SH-SY5Y (cell line): ENCODE data around the gene CDK6.

ENCODE experiments used
- GATA2 ChIP-seq: IDR thresholded peaks from 2 replicates; pipeline ENCODE4 v1.6.1; 2011; ENCODE audit warnings: mild to moderate bottlenecking, low read depth, low read length
- GATA3 ChIP-seq: IDR thresholded peaks from 2 replicates; pipeline ENCODE4 v1.6.1; 2011; ENCODE audit warnings: low read depth, mild to moderate bottlenecking, low read length, moderate library complexity

Gene CDK6

GRCh38 chr7:92836489-92836999 is at the start of gene CDK6:
TSS of gene CDK6 (minus strand) at chr7:92836573. CDS start at chr7:92833323, 3,250 bp downstream.
- TF ChIP-seq GATA3 (no peak), GATA2 (no peak)

GRCh38 chr7:92884218-92884617 is 47.8 kb upstream of the CDK6 start:
- TF ChIP-seq GATA2, result no peak
- no peak for TF ChIP-seq GATA3

DNA sequence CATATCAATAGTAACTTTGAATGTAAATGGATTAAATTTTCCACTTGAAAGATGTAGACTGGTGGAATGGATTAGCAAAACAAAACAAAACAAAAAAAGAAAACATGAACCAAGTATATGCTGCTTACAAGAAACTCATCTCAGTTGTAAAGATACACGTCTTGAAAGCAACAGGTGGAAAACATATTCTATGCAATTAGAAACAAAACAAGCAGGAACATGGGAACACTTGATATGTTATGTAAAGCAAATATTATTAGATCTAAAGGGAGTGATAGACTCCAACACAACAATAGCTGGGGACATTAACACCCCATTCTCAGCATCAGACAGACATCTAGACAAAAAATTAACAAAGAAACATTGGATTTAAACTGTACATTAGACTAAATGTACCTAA is 46.4 kb upstream of the CDK6 start:
- TF ChIP-seq GATA3, result no peak
- no peak for TF ChIP-seq GATA2

GRCh38 chr7:92881091-92881485 is 44.7 kb upstream of the CDK6 start:
- TF ChIP-seq GATA3, result no peak
- TF ChIP-seq GATA2, result no peak

DNA sequence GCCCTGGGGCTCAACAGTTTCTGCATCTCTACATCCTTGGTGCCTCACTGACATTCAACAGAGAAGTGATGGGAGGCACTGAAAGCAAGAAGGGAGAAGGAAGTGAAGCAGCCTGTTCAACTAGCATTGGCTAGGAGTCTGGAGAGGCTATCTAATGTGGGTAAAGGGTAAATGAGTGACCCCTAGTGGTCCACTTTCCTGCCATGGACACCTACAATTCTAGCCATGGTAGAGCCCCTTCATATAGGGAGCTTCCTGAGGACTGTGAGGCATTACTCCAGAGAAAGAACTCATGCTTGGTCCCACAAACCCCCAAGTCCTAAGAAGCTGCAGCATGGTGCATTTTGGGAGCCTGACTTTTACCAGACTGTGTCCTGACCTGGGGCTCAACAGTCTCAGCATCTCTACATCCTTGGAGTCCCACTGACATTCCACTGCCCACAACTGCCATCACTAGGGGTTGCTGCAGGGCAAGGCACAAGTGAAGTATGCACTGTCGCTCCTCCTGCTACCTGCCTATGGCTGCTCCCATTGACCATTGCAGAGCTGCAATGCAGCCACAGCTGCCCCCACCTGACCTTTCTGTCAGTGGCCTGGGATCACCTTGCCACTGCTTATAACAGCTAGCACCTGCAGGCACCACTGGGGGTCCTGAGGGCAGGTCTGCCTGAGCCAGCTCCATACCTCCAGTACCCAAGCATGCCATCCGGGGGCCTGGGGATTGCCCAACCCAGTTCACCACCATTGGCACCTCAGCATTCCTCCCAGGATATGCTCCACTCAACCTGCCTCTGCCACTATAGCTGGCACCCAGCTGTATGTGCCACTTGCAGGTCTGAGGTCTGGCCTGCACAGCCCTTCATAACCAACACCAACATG is 44.1 kb upstream of the CDK6 start:
- TF ChIP-seq GATA2, result no peak
- TF ChIP-seq GATA3, result no peak

GRCh38 chr7:92877367-92877766 is 41.0 kb upstream of the CDK6 start:
- TF ChIP-seq GATA2 (no peak), GATA3 (no peak)

GRCh38 chr7:92876836-92877235 is 40.5 kb upstream of the CDK6 start:
- no peak for TF ChIP-seq GATA2
- no peak for TF ChIP-seq GATA3

DNA sequence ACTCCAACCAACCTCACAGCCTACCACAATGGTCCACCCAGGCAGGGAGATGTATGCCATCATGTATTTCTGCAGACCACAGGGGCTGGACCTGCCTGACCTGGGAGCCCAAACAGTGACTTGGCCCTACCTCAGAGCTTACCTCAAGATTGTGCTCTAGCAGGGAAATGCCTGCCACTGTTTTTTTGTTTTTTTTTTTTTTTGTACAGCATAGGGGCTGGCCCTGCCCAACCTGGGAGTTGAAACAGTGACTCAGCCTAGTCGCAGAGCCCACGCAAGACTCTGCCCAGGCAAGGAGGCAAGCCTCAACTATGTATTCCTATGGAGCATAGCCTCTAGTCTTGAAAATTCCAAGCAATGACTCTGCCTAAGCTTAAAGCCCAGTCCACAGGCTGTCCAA is 39.3 kb upstream of the CDK6 start:
- TF ChIP-seq GATA3, result no peak

DNA sequence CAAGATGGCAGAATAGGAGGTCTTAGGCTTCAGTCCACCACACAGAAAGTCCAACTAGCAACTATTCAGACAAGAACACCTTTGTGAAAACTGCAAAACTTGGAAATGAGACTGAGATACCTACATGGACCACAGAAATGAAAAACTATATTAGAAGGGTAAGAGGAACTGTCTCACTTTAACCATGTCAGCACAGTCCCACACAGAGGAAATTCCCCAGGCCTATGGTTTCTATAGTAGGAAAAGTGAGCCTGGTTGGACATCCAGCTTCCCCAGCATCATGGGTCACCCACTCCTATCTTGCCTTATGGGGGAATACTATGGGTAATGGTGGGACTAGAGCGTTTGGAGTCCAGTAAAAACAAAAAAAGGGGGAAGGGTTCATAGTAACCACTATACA is 38.8 kb upstream of the CDK6 start:
- TF ChIP-seq GATA3 (no peak), GATA2 (no peak)

GRCh38 chr7:92874567-92874966 is 38.2 kb upstream of the CDK6 start:
- TF ChIP-seq GATA3 (no peak), GATA2 (no peak)

GRCh38 chr7:92873776-92874175 is 37.4 kb upstream of the CDK6 start:
- TF ChIP-seq GATA3 (no peak), GATA2 (no peak; the same call in 1 of the 2 replicates)

DNA sequence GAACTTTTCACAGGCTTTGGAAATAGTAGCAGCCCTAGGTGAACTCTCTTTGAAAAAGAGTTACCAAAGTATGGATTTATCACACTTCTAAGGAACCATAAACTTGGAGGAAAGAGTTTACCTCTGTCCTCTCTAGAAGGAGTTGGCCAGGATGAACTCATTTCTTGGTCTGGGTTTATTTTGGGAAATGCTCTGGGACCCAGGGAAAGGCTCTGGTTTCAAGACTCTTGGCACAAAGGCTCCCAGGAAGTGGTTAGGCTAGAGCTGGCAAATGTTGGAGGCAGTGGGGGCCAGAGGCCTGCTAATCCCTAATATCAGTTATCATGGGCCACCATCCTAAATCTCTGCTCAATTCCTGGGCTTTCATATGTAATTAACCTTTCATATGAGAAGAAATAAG is 36.3 kb upstream of the CDK6 start:
- TF ChIP-seq GATA2 (no peak), GATA3 (no peak)

DNA sequence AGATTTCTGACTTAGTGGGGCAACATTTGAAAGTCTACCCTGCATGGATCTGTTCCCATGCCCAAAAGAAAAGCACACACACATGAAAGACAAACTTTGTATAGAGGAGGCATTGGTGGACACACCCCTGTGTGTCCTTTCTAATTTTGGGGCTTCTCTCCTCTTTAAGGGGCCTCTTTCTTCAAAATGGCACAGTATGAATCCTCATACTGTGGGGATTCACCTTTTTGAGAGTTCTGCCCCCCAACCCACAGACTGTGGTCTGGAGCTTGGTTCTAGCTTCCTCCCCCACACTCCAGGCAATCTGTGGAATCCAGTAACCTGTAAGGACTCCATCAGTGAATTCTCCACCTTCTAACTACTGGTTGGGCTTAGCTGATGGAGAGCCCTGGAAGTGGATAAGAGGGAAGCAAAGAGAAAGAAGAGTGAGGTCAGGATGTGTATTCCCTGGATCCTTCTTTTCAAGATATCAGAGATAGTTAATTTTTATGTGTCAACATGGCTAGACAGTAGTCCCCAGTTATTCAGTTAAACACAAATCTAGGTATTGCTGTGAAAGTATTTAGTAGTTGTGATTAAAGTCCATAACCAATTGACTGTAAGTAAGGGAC is 32.4 kb upstream of the CDK6 start:
- no peak for TF ChIP-seq GATA3

DNA sequence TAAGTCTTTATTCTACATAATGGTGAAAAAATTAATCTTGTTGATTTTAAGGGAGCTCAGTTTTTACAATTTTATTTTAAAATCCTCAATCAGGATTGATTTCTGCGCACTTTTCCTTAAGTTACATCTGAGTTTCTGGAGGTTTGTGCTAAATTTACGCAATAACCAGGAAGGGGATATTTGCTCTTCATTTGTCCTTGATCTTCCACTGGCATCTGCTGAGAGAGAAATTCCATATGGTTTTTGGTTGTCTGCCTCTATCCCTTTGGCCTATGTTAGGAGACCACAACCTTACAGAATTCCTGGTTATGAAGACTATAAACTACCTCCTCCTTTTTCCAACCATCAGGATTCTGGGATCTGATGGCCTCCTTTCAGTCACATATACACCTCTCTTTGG is 20.1 kb upstream of the CDK6 start:
- no peak for TF ChIP-seq GATA3
- TF ChIP-seq GATA2, result no peak

GRCh38 chr7:92854501-92855238 is 18.3 kb upstream of the CDK6 start:
- no peak for TF ChIP-seq GATA3
- TF ChIP-seq GATA2, result no peak
